ENCODE measurements around the gene SNTN.

SNTN gene

DNA sequence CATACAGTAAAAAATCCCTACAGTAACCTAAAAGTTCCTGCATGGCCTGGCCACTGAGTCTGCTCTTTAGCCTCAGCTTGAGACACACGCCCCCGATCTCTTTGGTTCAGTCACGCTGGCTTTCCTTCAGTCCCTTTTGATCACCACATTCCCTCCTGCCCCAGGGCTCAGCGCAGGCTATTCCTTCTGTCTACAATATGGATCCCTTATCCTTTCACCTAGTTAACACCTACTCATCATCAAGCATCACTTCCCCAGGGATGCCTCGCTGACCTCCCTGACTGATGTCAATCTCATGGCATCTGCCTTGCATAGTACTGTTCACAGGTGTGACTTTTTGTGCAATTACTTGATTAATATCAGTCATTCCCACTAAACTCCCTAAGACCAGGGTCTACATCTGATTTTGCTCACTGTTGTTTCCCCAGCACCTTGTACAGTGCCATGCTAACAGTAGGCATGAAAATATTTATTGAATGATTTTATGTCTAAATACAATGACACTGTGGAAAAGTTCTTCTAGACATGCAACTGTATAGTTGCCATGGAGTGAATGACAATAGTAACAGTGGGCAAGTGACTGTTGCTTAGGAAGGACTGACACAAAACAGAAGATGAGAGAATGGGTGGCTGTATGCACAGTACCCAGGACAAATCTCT is at the start of gene SNTN:
Gene SNTN (plus strand): TSS at position 610 of the 660 bp plus-strand sequence. CDS start 13 bp downstream, at position 623.
- TF ChIP-seq, protein P1, sequence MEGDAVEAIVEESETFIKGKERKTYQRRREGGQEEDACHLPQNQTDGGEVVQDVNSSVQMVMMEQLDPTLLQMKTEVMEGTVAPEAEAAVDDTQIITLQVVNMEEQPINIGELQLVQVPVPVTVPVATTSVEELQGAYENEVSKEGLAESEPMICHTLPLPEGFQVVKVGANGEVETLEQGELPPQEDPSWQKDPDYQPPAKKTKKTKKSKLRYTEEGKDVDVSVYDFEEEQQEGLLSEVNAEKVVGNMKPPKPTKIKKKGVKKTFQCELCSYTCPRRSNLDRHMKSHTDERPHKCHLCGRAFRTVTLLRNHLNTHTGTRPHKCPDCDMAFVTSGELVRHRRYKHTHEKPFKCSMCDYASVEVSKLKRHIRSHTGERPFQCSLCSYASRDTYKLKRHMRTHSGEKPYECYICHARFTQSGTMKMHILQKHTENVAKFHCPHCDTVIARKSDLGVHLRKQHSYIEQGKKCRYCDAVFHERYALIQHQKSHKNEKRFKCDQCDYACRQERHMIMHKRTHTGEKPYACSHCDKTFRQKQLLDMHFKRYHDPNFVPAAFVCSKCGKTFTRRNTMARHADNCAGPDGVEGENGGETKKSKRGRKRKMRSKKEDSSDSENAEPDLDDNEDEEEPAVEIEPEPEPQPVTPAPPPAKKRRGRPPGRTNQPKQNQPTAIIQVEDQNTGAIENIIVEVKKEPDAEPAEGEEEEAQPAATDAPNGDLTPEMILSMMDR (IDR thresholded peaks at IDR 0.05; ENCODE audit: control extremely low read depth, extremely low read depth, low read depth, missing control alignments), result no peak
- DNase-seq (ENCODE audit: extremely low spot score), result no peak
- ChIA-PET CTCF (no interaction called here), POLR2A (no interaction called here)

DNA sequence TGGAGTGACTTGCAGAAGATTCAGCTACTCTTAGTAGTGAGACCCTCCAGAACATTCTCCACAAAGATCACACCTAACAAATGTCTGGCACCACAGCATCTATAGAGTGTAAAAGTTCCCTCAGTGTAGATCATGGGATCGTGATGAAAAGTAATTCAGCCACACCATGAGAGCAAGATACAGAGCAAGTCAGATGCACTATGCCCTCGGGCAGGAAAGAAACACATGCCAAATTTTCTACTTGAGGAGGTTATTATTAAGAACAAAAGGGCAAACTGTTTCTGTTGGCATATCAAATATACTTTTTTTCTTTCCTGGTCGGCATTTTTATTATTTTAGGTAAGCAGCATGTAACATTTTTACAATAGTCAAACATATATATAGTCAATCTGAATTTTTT is 44.8 kb upstream of the SNTN start:
- TF ChIP-seq, protein P1 (IDR thresholded peaks at IDR 0.05; ENCODE audit: control extremely low read depth, extremely low read depth, low read depth, missing control alignments), result no peak
- CTCF ChIA-PET, result no interaction called here
- no peak for DNase-seq (ENCODE audit: extremely low spot score)
- POLR2A ChIA-PET, result no interaction called here

DNA sequence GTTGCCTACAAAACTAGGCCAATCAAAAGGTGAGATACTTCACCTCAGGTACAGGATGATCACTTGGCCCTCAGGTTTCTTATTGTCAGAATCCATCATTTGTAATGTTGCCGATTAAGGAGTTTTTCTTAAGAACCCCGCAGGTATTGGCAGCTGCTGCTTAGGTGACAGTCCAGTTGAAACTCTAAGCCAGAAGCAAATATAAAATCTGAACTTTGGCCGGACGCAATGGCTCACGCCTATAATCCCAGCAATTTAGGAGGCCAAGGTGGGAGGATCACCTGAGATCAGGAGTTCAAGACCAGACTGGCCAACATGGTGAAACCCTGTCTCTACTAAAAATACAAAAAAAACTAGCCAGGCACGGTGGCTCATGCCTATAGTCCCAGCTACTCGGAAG is 43.1 kb upstream of the SNTN start:
- ChIA-PET CTCF (interaction anchor here (1.4 kb wide), 1 partner anchor 12 kb away, joined by 4 read pairs; no protein-coding TSS in a partner anchor), POLR2A (no interaction called here)
- TF ChIP-seq, protein P1 (IDR thresholded peaks at IDR 0.05; ENCODE audit: control extremely low read depth, extremely low read depth, low read depth, missing control alignments), result no peak
- DNase-seq (ENCODE audit: extremely low spot score), result no peak

DNA sequence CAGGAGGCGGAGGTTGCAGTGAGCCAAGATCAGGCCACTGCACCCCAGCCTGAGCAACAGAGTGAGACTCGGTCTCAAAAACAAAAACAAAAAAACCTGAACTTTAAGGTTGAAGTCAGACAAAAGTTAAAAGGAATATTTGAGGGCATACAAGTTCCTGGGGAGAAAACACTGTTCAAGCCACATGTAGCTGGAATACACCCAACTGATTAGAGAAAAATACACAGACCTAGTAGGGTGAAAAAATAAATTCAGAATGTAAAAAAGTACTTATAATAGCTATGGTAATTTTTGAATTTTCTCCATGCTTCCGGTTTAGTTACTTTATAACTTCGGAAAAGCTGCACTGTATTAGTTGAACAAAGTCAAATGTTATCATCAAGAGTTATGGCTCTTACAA is 42.6 kb upstream of the SNTN start:
- ChIA-PET CTCF (interaction anchor here (1.4 kb wide), 1 partner anchor 13 kb away, joined by 4 read pairs; no protein-coding TSS in a partner anchor), POLR2A (no interaction called here)
- TF ChIP-seq, protein P1 (IDR thresholded peaks at IDR 0.05; ENCODE audit: control extremely low read depth, extremely low read depth, low read depth, missing control alignments), result no peak
- DNase-seq (ENCODE audit: extremely low spot score), result no peak

DNA sequence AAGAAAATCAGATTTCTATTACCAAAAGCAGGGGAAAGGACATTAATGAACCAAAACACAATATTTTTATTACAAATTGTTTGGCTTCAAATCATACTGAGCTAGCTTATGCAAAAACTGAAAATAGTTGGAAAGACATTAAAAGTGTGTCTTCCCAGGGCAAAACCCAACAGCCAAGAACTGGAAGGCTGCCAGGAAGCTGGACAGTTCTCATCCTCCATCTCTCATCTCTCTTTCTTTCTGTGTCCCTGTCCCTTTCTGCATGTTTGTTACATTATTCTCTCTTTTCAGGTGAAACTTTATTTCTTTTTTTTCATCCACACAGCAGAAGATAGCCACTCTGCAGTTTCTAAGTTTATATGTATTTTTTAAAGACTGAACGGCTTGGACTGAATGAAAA is 41.1 kb upstream of the SNTN start:
- no peak for DNase-seq (ENCODE audit: extremely low spot score)
- TF ChIP-seq, protein P1 (IDR thresholded peaks at IDR 0.05; ENCODE audit: control extremely low read depth, extremely low read depth, low read depth, missing control alignments), result no peak
- ChIA-PET POLR2A (no interaction called here), CTCF (interaction anchor here (1.7 kb wide), 1 partner anchor 17 kb away, joined by 3 read pairs; no protein-coding TSS in a partner anchor)

DNA sequence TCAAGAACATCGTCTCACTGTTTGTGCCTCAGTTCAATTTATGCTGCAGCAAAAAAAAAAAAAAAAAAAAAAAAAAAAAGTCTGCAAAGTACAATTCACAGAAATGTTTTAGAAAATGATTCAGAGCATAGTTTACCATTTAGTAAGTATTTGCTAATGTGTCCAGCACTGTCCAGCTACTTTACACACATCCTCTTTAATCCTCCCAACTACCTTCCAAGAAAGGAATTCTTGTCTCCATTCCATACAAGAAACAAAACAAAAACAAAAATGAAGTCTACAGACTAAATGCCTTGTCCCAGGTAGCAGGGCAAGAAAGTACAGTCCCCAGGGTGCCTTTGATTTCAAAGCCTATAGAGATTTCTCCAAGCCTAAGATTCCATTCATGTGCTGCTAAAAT is 38.9 kb upstream of the SNTN start:
- DNase-seq (ENCODE audit: extremely low spot score), result no peak

More for the DNA sequence above, 38.9 kb upstream of the SNTN start:
- CTCF ChIA-PET, result no interaction called here
- TF ChIP-seq, protein P1 (IDR thresholded peaks at IDR 0.05; ENCODE audit: control extremely low read depth, extremely low read depth, low read depth, missing control alignments), result no peak
- POLR2A ChIA-PET, result no interaction called here
